OCI-LY1 (cell line): ENCODE data around the gene BBX.
"Not testable (repeated sequence)": the region's sequence is repeated elsewhere in the genome, so short reads cannot be mapped to it uniquely, and the experiment has no call there.

Experiments used
- H2AFZ ChIP-seq: fragments of 200-600 bp; sonication (generic), shearing (Covaris generic); 2 replicates; pipeline ENCODE4 v1.6.0; 2014; ENCODE audit warnings: antibody characterized with exemption, mild to moderate bottlenecking, low read length
- H3F3A ChIP-seq: fragments of 200-600 bp; sonication (generic), shearing (Covaris generic); 2 replicates; pipeline ENCODE4 v1.6.0; 2014; ENCODE audit warnings: mild to moderate bottlenecking, antibody characterized with exemption, low read length, moderate library complexity; ENCODE audit not compliant: insufficient read depth
- H3K27ac ChIP-seq: fragments of 200-600 bp; sonication (generic); 2 replicates; pipeline ENCODE4 v1.5.1; 2014; ENCODE audit warnings: low read length, mixed run types, mild to moderate bottlenecking, low read depth; ENCODE audit not compliant: poor library complexity, severe bottlenecking
- H3K27me3 ChIP-seq: fragments of 200-600 bp; sonication (generic); 2 replicates; pipeline ENCODE4 v1.6.0; 2014; ENCODE audit warnings: antibody characterized with exemption, mild to moderate bottlenecking, low read length, moderate library complexity; ENCODE audit not compliant: insufficient read depth
- H3K36me3 ChIP-seq: fragments of 200-600 bp; sonication (generic); 2 replicates; pipeline ENCODE4 v1.6.1; 2014; ENCODE audit warnings: mild to moderate bottlenecking, antibody characterized with exemption, low read length, moderate library complexity, mixed read lengths; ENCODE audit not compliant: insufficient read depth
- H3K4me1 ChIP-seq: fragments of 200-600 bp; sonication (generic); 2 replicates; pipeline ENCODE4 v1.5.1; 2014; ENCODE audit warnings: mild to moderate bottlenecking, low read length, moderate library complexity; ENCODE audit not compliant: insufficient read depth, severe bottlenecking
- H3K4me2 ChIP-seq: fragments of 200-600 bp; sonication (generic), shearing (Covaris generic); 2 replicates; pipeline ENCODE4 v1.6.1; 2014; ENCODE audit warnings: low read length
- H3K4me3 ChIP-seq: fragments of 200-600 bp; sonication (generic); 2 replicates; pipeline ENCODE4 v1.5.1; 2014; ENCODE audit warnings: low read length, low read depth, mild to moderate bottlenecking, mixed read lengths; ENCODE audit not compliant: poor library complexity, severe bottlenecking
- H3K79me2 ChIP-seq: fragments of 200-600 bp; shearing (Covaris generic); 2 replicates; pipeline ENCODE4 v1.6.1; 2016; ENCODE audit warnings: mixed run types, low read length, mixed read lengths; ENCODE audit not compliant: insufficient read depth
- H3K9ac ChIP-seq: fragments of 200-600 bp; sonication (generic), shearing (Covaris generic); 2 replicates; pipeline ENCODE4 v1.6.1; 2014; ENCODE audit warnings: mild to moderate bottlenecking, low read length, mixed read lengths
- H3K9me2 ChIP-seq: fragments of 200-600 bp; sonication (generic), shearing (Covaris generic); 2 replicates; pipeline ENCODE4 v1.6.1; 2014; ENCODE audit warnings: low read depth, mild to moderate bottlenecking, low read length, mixed read lengths
- H3K9me3 ChIP-seq: fragments of 200-600 bp; shearing (Covaris generic); 2 replicates; pipeline ENCODE4 v1.6.1; 2014; ENCODE audit warnings: low read length, mixed read lengths
- H4K20me1 ChIP-seq: fragments of 200-600 bp; sonication (generic), shearing (Covaris generic); 2 replicates; pipeline ENCODE4 v1.6.0; 2016; ENCODE audit warnings: mild to moderate bottlenecking, low read length; ENCODE audit not compliant: insufficient read depth
- EZH2 ChIP-seq: fragments of 200-600 bp; sonication (generic), shearing (Covaris generic); IDR thresholded peaks from 2 replicates; pipeline ENCODE4 v1.8.0; 2017; ENCODE audit warnings: borderline replicate concordance, mixed run types, mild to moderate bottlenecking, antibody characterized with exemption, low read length, moderate library complexity, mixed read lengths
- TF ChIP-seq, protein P1 (sequence below): fragments of 200-600 bp; sonication (generic), shearing (Covaris generic); IDR thresholded peaks from 2 replicates; pipeline ENCODE4 v1.5.1; 2017; ENCODE audit warnings: mild to moderate bottlenecking, antibody characterized with exemption, low read length, moderate library complexity, mixed read lengths

BBX gene

DNA sequence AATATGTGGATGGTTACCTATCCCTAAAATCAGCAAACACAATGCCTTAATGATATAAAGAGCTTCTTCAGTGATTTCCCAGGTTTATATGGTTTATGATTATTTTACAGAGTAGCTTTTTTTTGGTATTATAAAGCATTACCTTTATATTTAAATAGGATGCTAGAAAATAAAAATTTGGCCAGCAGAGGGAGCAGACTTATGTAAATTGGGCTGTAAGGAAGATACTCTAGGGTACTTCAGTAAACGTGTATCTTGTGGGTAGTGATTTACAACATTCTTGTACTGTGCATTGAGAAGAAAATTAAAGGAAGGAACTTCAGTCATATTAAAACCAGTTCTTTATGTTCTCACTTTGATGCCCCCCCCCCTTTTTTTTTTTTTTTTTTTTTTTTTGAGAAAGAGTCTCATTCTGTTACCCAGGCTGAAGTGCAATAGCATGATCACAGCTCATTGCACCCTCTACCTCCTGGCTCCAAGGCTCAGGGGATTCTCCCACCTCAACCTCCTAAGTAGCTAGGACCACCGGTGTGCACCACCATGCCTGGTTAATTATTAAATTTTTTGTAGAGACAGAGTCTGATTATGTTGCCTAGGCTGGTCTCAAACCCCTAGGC, 167.9 kb downstream of the BBX start:
- H3K9me2 ChIP-seq = no peaks in the 10 kb centered on the region
- no peaks in the 10 kb centered on the region for H3K27me3 ChIP-seq
- H3K36me3 ChIP-seq = no peaks in the 10 kb centered on the region
- H3K27ac ChIP-seq = no peak overlapping the region
- no peaks in the 10 kb centered on the region for H4K20me1 ChIP-seq
- no peak overlapping the region for H3K4me2 ChIP-seq
- H3K4me3 ChIP-seq = no peak overlapping the region
- no peak overlapping the region for H2AFZ ChIP-seq
- peaks cover 8% of the 10 kb centered on the region for H3K4me1 ChIP-seq
- no peaks in the 10 kb centered on the region for H3K79me2 ChIP-seq
- H3K9me3 ChIP-seq = no peaks in the 10 kb centered on the region
- H3F3A ChIP-seq = no peaks in the 10 kb centered on the region
- TF ChIP-seq EZH2 = no peak
- TF ChIP-seq, protein P1, sequence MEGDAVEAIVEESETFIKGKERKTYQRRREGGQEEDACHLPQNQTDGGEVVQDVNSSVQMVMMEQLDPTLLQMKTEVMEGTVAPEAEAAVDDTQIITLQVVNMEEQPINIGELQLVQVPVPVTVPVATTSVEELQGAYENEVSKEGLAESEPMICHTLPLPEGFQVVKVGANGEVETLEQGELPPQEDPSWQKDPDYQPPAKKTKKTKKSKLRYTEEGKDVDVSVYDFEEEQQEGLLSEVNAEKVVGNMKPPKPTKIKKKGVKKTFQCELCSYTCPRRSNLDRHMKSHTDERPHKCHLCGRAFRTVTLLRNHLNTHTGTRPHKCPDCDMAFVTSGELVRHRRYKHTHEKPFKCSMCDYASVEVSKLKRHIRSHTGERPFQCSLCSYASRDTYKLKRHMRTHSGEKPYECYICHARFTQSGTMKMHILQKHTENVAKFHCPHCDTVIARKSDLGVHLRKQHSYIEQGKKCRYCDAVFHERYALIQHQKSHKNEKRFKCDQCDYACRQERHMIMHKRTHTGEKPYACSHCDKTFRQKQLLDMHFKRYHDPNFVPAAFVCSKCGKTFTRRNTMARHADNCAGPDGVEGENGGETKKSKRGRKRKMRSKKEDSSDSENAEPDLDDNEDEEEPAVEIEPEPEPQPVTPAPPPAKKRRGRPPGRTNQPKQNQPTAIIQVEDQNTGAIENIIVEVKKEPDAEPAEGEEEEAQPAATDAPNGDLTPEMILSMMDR = peak; percentile 70
- H3K9ac ChIP-seq = no peak overlapping the region

DNA sequence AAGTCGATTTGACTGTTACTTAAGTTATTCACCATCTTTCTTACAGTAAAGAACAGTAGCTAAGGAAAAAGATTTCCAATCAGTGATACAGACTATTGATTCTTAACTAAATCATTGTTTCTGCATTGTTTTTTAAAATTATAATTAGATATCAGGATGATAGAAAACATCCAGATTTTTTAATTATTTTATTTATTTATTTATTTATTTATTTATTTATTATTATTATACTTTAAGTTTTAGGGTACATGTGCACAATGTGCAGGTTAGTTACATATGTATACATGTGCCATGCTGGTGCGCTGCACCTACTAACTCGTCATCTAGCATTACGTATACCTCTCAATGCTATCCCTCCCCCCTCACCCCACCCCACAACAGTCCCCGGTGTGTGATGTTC, 169.2 kb downstream of the BBX start:
- not testable (repeated sequence) for H3K27ac ChIP-seq, H2AFZ ChIP-seq, H3K4me2 ChIP-seq, H3F3A ChIP-seq, H3K9me3 ChIP-seq, H3K4me1 ChIP-seq, H3K79me2 ChIP-seq, H3K9me2 ChIP-seq, H3K4me3 ChIP-seq, H4K20me1 ChIP-seq, H3K36me3 ChIP-seq, H3K9ac ChIP-seq, H3K27me3 ChIP-seq

DNA sequence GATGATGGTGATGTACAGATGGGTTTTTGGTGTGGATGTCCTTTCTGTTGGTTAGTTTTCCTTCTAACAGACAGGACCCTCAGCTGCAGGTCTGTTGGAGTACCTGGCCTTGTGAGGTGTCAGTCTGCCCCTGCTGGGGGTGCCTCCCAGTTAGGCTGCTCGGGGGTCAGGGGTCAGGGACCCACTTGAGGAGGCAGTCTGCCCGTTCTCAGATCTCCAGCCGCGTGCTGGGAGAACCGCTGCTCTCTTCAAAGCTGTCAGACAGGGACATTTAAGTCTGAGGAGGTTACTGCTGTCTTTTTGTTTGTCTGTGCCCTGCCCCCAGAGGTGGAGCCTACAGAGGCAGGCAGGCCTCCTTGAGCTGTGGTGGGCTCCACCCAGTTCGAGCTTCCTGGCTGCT, 174.6 kb downstream of the BBX start:
- H3K4me3 ChIP-seq = peak overlapping the region; percentile 61
- not testable (repeated sequence) for H3K79me2 ChIP-seq, H3K4me1 ChIP-seq, H3K36me3 ChIP-seq, H3K4me2 ChIP-seq, H4K20me1 ChIP-seq, H3K9me2 ChIP-seq, H3K27ac ChIP-seq, H3K27me3 ChIP-seq, H2AFZ ChIP-seq, H3K9ac ChIP-seq, H3F3A ChIP-seq, H3K9me3 ChIP-seq

DNA sequence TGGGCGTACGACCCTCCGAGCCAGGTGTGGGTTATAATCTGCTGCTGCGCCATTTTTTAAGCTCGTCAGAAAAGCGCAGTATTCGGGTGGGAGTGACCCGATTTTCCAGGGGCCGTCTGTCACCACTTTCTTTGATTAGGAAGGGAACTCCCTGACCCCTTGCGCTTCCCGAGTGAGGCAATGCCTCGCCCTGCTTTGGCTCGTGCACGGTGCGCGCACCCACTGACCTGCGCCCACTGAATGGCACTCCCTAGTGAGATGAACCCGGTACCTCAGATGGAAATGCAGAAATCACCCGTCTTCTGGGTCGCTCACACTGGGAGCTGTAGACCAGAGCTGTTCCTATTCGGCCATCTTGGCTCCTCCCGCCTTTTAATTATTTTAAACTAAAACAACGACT, 175.1 kb downstream of the BBX start:
- not testable (repeated sequence) for H3F3A ChIP-seq, H3K27me3 ChIP-seq, H4K20me1 ChIP-seq, H3K36me3 ChIP-seq, H3K9me3 ChIP-seq, H3K79me2 ChIP-seq, H3K9me2 ChIP-seq, H3K4me1 ChIP-seq, H2AFZ ChIP-seq
- peak overlapping the region; percentile 61 for H3K4me3 ChIP-seq
- peak overlapping the region; percentile 63 for H3K4me2 ChIP-seq
- H3K9ac ChIP-seq = peak overlapping the region; percentile 64; the same call in 1 of the 2 replicates
- H3K27ac ChIP-seq = peak overlapping the region; percentile 65

DNA sequence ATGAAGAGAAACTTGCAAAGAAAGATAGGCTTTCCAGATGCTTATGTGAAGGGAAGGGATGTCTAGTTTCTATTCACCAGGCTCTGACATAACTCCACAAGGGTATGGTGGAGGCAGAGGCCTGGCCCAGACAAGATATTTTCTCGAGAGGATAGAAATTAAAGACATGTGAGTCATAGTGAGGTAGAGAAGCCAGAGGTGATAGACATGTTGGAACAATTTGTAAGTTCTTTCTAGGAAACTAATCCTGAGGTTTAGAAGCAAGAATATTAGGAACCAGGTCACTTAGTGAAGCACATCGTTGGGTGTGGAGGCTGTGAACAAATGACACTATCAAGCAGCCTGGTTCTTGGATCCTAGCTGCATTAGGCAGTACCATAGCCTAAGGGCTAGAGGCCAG, 176.9 kb downstream of the BBX start:
- TF ChIP-seq, protein P1 = no peak
- no peak for TF ChIP-seq EZH2
- Histone ChIP-seq H3K4me3 (no peak overlapping the region), H3K4me1 (peaks cover 4% of the 10 kb centered on the region)

More for the DNA sequence above, 176.9 kb downstream of the BBX start:
- Histone ChIP-seq H3K27ac (no peak overlapping the region), H3K9me2 (no peaks in the 10 kb centered on the region), H2AFZ (no peak overlapping the region), H3K36me3 (no peaks in the 10 kb centered on the region), H3K9ac (no peak overlapping the region), H3K79me2 (no peaks in the 10 kb centered on the region), H3K9me3 (no peaks in the 10 kb centered on the region), H4K20me1 (no peaks in the 10 kb centered on the region), H3K4me2 (no peak overlapping the region), H3F3A (no peaks in the 10 kb centered on the region), H3K27me3 (no peaks in the 10 kb centered on the region)
